ENCODE results near the gene PTPN12.

DNA sequence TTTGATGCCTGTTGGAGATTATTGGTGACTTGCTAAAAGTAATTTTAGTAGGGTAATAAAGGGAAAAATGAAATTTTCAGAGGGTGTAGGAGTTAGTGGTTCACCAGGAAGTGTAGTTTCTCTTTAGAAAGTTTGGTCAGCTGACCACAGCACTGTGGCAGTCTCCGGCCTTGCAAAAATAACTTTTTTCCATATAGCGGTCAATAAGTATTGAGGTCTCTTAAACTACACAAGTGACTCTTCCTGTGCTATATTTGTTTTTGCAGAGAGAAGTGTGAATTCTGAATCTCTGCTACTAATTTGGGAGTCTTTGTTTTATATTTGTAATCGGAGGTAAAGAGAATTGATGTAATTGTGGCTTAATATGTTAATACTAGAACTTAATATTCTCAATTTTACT is 24.3 kb downstream of the PTPN12 start:
- TF ChIP-seq, protein P1, sequence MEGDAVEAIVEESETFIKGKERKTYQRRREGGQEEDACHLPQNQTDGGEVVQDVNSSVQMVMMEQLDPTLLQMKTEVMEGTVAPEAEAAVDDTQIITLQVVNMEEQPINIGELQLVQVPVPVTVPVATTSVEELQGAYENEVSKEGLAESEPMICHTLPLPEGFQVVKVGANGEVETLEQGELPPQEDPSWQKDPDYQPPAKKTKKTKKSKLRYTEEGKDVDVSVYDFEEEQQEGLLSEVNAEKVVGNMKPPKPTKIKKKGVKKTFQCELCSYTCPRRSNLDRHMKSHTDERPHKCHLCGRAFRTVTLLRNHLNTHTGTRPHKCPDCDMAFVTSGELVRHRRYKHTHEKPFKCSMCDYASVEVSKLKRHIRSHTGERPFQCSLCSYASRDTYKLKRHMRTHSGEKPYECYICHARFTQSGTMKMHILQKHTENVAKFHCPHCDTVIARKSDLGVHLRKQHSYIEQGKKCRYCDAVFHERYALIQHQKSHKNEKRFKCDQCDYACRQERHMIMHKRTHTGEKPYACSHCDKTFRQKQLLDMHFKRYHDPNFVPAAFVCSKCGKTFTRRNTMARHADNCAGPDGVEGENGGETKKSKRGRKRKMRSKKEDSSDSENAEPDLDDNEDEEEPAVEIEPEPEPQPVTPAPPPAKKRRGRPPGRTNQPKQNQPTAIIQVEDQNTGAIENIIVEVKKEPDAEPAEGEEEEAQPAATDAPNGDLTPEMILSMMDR (IDR thresholded peaks at IDR 0.05) = no peak
- no peak for TF ChIP-seq EZH2 (IDR thresholded peaks at IDR 0.05)
- no peak for TF ChIP-seq EZH2phosphoT487 (IDR thresholded peaks at IDR 0.05)

Measured in neural progenitor cell (in vitro differentiated cells).